HG03442 (cell line): ENCODE data around the gene R3HDM4.
"Not testable (repeated sequence)": the region's sequence is repeated elsewhere in the genome, so short reads cannot be mapped to it uniquely, and the experiment has no call there.

Source experiments
- ATAC-seq: cut with Tn5 transposase; IDR thresholded peaks from one replicate; pipeline ENCODE4 v1.9.1; 2021; ENCODE audit warnings: mild to moderate bottlenecking, moderate library complexity; ENCODE audit not compliant: unreplicated experiment

R3HDM4 gene

GRCh38 chr19:913080-913748, at the start of gene R3HDM4:
Gene R3HDM4 (minus strand): TSS chr19:913219. CDS start chr19:913157, 62 bp downstream.
- no peak for ATAC-seq

GRCh38 chr19:961866-962620, 49.0 kb upstream of the R3HDM4 start:
- no peak for ATAC-seq

GRCh38 chr19:960601-960938, 47.6 kb upstream of the R3HDM4 start:
- ATAC-seq = no peak

- ATAC-seq = no peak
Measured at GRCh38 chr19:960020-960419, 47.0 kb upstream of the R3HDM4 start.

GRCh38 chr19:958967-959855, 46.2 kb upstream of the R3HDM4 start:
- no peak for ATAC-seq

GRCh38 chr19:957578-957977, 44.6 kb upstream of the R3HDM4 start:
- ATAC-seq = not testable (repeated sequence)

- no peak for ATAC-seq
Measured at GRCh38 chr19:956766-957440, 43.9 kb upstream of the R3HDM4 start.

- no peak for ATAC-seq
Measured at GRCh38 chr19:955803-956765, 43.1 kb upstream of the R3HDM4 start.

- ATAC-seq = peak; percentile 57
Measured at GRCh38 chr19:954672-955494, 41.9 kb upstream of the R3HDM4 start.

GRCh38 chr19:954272-954671, 41.3 kb upstream of the R3HDM4 start:
- no peak for ATAC-seq

GRCh38 chr19:953445-954271, 40.6 kb upstream of the R3HDM4 start:
- no peak for ATAC-seq

- ATAC-seq = no peak
Measured at GRCh38 chr19:952680-953444, 39.8 kb upstream of the R3HDM4 start.

- ATAC-seq = no peak
Measured at GRCh38 chr19:952049-952679, 39.1 kb upstream of the R3HDM4 start.

- ATAC-seq = no peak
Measured at GRCh38 chr19:950352-951066, 37.5 kb upstream of the R3HDM4 start.

- ATAC-seq = no peak
Measured at GRCh38 chr19:948842-949496, 36.0 kb upstream of the R3HDM4 start.
